Neural cell (in vitro differentiated cells): Measurements from ENCODE around the gene BTBD7. TPM values are rescaled to one million over a fixed set of nuclear protein-coding genes. Genes with fewer than 3 reads are reported as not detected.

Experiments
- H2AFZ ChIP-seq: fragments of 200-600, 300-800 bp; sonication (generic), shearing (Covaris generic); 2 replicates; pipeline ENCODE4 v1.6.0; 2014; ENCODE audit warnings: low read depth, mild to moderate bottlenecking, antibody characterized with exemption, low read length, moderate library complexity
- H3F3A ChIP-seq: fragments of 200-600 bp; shearing (Covaris generic); 2 replicates; pipeline ENCODE4 v1.6.1; 2016; ENCODE audit warnings: mild to moderate bottlenecking, moderate library complexity, mixed read lengths, antibody characterized with exemption, low read length; ENCODE audit not compliant: insufficient read depth, poor library complexity, severe bottlenecking
- H3K27ac ChIP-seq: fragments of 200-600, 300-800 bp; sonication (generic), shearing (Covaris generic); 2 replicates; pipeline ENCODE4 v1.5.1; 2014; ENCODE audit warnings: mild to moderate bottlenecking, low read length, moderate library complexity
- H3K27me3 ChIP-seq: fragments of 300-800, 200-600 bp; sonication (generic), shearing (Covaris generic); 2 replicates; pipeline ENCODE4 v1.6.0; 2014; ENCODE audit warnings: mild to moderate bottlenecking, low read depth, low read length, moderate library complexity; ENCODE audit not compliant: insufficient read depth
- H3K36me3 ChIP-seq: fragments of 300-800, 200-600 bp; sonication (generic), shearing (Covaris generic); 2 replicates; pipeline ENCODE4 v1.5.1; 2014; ENCODE audit warnings: mild to moderate bottlenecking, antibody characterized with exemption, low read length, moderate library complexity; ENCODE audit not compliant: insufficient read depth
- H3K4me2 ChIP-seq: fragments of 300-800, 200-600 bp; sonication (generic), shearing (Covaris generic); 2 replicates; pipeline ENCODE4 v1.6.0; 2014; ENCODE audit warnings: mild to moderate bottlenecking, low read length
- H3K4me3 ChIP-seq: fragments of 300-800, 200-600 bp; sonication (generic), shearing (Covaris generic); 2 replicates; pipeline ENCODE4 v1.5.1; 2014; ENCODE audit warnings: mild to moderate bottlenecking, low read length, moderate library complexity
- H3K79me2 ChIP-seq: fragments of 200-600 bp; shearing (Covaris generic); replicated peaks from 2 replicates; pipeline ENCODE4 v1.6.0; 2014; ENCODE audit warnings: mild to moderate bottlenecking, low read length, moderate library complexity; ENCODE audit not compliant: insufficient read depth
- H3K9ac ChIP-seq: fragments of 300-800, 200-600 bp; sonication (generic), shearing (Covaris generic); 2 replicates; pipeline ENCODE4 v1.6.1; 2016; ENCODE audit warnings: mild to moderate bottlenecking, low read length, mixed read lengths
- H3K9me2 ChIP-seq: fragments of 200-600 bp; shearing (Covaris generic); 2 replicates; pipeline ENCODE4 v1.6.1; 2016; ENCODE audit warnings: mild to moderate bottlenecking, low read length, mixed read lengths; ENCODE audit not compliant: insufficient read depth
- H3K9me3 ChIP-seq: fragments of 200-600, 300-800 bp; sonication (generic), shearing (Covaris generic); 2 replicates; pipeline ENCODE4 v1.6.1; 2016; ENCODE audit warnings: mild to moderate bottlenecking, mixed run types, low read length, moderate library complexity, mixed read lengths
- H4K20me1 ChIP-seq: fragments of 200-600 bp; shearing (Covaris generic); 2 replicates; pipeline ENCODE4 v1.6.1; 2016; ENCODE audit warnings: mild to moderate bottlenecking, mixed run types; ENCODE audit not compliant: insufficient read depth
- CTCF ChIP-seq: fragments of 450-650 bp; IDR thresholded peaks from 2 replicates; pipeline ENCODE4 v1.5.1; 2014; ENCODE audit warnings: antibody characterized with exemption, mild to moderate bottlenecking, moderate library complexity; ENCODE audit not compliant: poor library complexity, severe bottlenecking
- EP300 ChIP-seq: fragments of 450-650 bp; conservative IDR thresholded peaks from 2 replicates; pipeline ENCODE4 v1.6.1; 2014; ENCODE audit warnings: antibody characterized with exemption, mild to moderate bottlenecking, moderate library complexity; ENCODE audit not compliant: poor library complexity, severe bottlenecking
- EZH2 ChIP-seq: fragments of 200-600, 300-800 bp; shearing (Covaris generic), sonication (generic); IDR thresholded peaks from 2 replicates; pipeline ENCODE4 v1.6.1; 2014; ENCODE audit warnings: antibody characterized with exemption, low read length, borderline replicate concordance, mild to moderate bottlenecking; ENCODE audit not compliant: insufficient read depth, poor library complexity, severe bottlenecking
- MXI1 ChIP-seq: fragments of 450-650 bp; conservative IDR thresholded peaks from 2 replicates; pipeline ENCODE4 v1.6.1; 2014; ENCODE audit warnings: antibody characterized with exemption, mild to moderate bottlenecking; ENCODE audit not compliant: poor library complexity, severe bottlenecking
- POLR2AphosphoS5 ChIP-seq: IDR thresholded peaks from 2 replicates; pipeline ENCODE4 v1.6.1; 2012
- RAD21 ChIP-seq: fragments of 450-650 bp; conservative IDR thresholded peaks from 2 replicates; pipeline ENCODE4 v1.6.1; 2014; ENCODE audit warnings: antibody characterized with exemption, mild to moderate bottlenecking, moderate library complexity
- REST ChIP-seq: IDR thresholded peaks from 2 replicates; pipeline ENCODE4 v1.6.1; 2012; ENCODE audit warnings: borderline replicate concordance
- SMC3 ChIP-seq: fragments of 450-650 bp; conservative IDR thresholded peaks from 2 replicates; pipeline ENCODE4 v1.6.1; 2014; ENCODE audit warnings: antibody characterized with exemption, mild to moderate bottlenecking, moderate library complexity; ENCODE audit not compliant: poor library complexity
- TAF1 ChIP-seq: IDR thresholded peaks from 2 replicates; pipeline ENCODE4 v1.6.1; 2012; ENCODE audit warnings: low read depth
- polyA plus RNA-seq: library from polyadenylated mRNA; depleted of rRNA; stranded (reverse); fragments of >200 nt; gene quantifications from 2 replicates; pipeline ENCODE4 v1.2.3, GENCODE V29; 2014

BTBD7 gene
- polyA plus RNA-seq, 1 donor from 2014 or later = 11.5 TPM

- no peak for TF ChIP-seq EP300
- TF ChIP-seq CTCF = no peak
- TF ChIP-seq POLR2AphosphoS5 = no peak
- no peak for TF ChIP-seq REST
- no peak for TF ChIP-seq RAD21
- no peak for TF ChIP-seq EZH2
- TF ChIP-seq MXI1 = no peak
- no peak for TF ChIP-seq TAF1
- no peak for TF ChIP-seq SMC3
- no peaks in the 10 kb centered on the region for H3K9me2 ChIP-seq
- no peaks in the 10 kb centered on the region for H3K27me3 ChIP-seq
- H4K20me1 ChIP-seq = no peaks in the 10 kb centered on the region
- no peaks in the 10 kb centered on the region for H3F3A ChIP-seq
- H2AFZ ChIP-seq = no peak overlapping the region
- H3K4me2 ChIP-seq = no peak overlapping the region
- H3K79me2 ChIP-seq = peaks cover 65% of the 10 kb centered on the region
- H3K4me3 ChIP-seq = peak overlapping the region; percentile 87
- H3K9me3 ChIP-seq = no peaks in the 10 kb centered on the region
- no peak overlapping the region for H3K9ac ChIP-seq
- H3K36me3 ChIP-seq = no peaks in the 10 kb centered on the region
- H3K27ac ChIP-seq = no peak overlapping the region
Observed at GRCh38 chr14:93329965-93330608, 2.7 kb downstream of the BTBD7 start.

GRCh38 chr14:93328546-93328945 lies 4.3 kb downstream of the BTBD7 start:
- Histone ChIP-seq H3K4me3 (no peak overlapping the region), H3K4me2 (no peak overlapping the region), H3K9me3 (no peaks in the 10 kb centered on the region), H4K20me1 (no peaks in the 10 kb centered on the region), H3K9ac (no peak overlapping the region), H3K9me2 (no peaks in the 10 kb centered on the region), H3K36me3 (no peaks in the 10 kb centered on the region), H2AFZ (no peak overlapping the region), H3K27ac (no peak overlapping the region), H3K27me3 (no peaks in the 10 kb centered on the region), H3F3A (no peaks in the 10 kb centered on the region), H3K79me2 (peaks cover 71% of the 10 kb centered on the region)
- no peak for TF ChIP-seq REST
- TF ChIP-seq CTCF = no peak
- TF ChIP-seq POLR2AphosphoS5 = no peak
- no peak for TF ChIP-seq MXI1
- no peak for TF ChIP-seq EZH2
- no peak for TF ChIP-seq EP300
- no peak for TF ChIP-seq TAF1
- no peak for TF ChIP-seq RAD21
- TF ChIP-seq SMC3 = no peak
